GM10266 (cell line): Measurements from ENCODE around the gene CACNA2D3.

ENCODE experiments used
- DNase-seq: peaks from one replicate; pipeline ENCODE4 v3.0.0; 2012; ENCODE audit errors: extremely low spot score
- TF ChIP-seq, protein P1 (sequence below): IDR thresholded peaks from 2 replicates; pipeline ENCODE4 v1.5.1; 2012; ENCODE audit warnings: mild to moderate bottlenecking, low read depth; ENCODE audit not compliant: control insufficient read depth, insufficient read depth; ENCODE audit errors: missing control alignments

The CACNA2D3 gene

DNA sequence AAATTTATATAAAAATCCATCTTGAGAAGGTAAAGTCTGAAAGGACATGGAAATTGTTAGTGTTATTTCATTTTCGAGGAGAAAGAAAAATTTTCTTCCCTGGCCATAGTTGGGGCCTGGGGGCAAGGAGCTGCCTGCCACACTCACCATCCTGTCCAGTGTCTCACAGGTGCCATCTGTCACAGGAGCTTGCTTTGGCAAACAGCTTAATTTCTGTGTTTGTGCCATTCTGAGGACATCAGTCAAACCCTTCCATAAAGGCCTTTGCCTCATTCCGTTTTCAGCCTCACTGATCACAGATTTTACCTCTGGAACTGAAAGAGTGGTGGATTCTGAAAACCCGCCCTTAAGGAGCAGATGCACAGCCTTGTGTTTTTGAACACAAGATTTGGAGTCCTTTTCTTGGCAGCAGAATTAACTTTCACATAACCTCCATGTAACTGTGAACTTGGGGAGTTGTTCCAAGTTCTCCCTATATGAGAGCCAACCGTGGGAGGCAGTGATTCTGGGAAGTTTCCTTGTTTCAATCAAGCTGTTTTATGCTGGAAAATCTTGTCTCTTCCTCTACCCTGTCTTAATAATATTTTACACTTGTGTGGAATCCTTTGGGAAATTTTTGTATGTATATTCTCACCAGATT lies 254.7 kb downstream of the CACNA2D3 start:
- no peak for DNase-seq
- TF ChIP-seq, protein P1, sequence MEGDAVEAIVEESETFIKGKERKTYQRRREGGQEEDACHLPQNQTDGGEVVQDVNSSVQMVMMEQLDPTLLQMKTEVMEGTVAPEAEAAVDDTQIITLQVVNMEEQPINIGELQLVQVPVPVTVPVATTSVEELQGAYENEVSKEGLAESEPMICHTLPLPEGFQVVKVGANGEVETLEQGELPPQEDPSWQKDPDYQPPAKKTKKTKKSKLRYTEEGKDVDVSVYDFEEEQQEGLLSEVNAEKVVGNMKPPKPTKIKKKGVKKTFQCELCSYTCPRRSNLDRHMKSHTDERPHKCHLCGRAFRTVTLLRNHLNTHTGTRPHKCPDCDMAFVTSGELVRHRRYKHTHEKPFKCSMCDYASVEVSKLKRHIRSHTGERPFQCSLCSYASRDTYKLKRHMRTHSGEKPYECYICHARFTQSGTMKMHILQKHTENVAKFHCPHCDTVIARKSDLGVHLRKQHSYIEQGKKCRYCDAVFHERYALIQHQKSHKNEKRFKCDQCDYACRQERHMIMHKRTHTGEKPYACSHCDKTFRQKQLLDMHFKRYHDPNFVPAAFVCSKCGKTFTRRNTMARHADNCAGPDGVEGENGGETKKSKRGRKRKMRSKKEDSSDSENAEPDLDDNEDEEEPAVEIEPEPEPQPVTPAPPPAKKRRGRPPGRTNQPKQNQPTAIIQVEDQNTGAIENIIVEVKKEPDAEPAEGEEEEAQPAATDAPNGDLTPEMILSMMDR, result no peak

DNA sequence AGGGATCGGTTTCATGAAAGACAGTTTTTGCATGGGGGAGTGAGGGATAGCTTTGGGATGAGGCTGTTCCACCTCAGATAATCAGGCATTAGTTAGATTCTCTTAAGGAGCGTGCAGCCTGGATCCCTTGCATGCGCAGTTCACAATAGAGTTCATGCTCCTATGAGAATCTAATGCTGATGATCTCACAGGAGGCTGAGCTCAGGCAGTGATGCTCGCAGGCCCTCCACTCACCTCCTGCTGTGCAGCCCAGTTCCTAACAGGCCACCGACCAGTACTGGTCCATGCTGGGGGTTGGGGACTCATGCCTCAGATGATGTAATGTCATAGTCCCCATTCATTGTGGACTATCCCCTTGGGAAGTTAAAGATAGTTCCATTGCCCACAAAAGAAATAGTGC lies 255.8 kb downstream of the CACNA2D3 start:
- TF ChIP-seq, protein P1, result no peak

DNA sequence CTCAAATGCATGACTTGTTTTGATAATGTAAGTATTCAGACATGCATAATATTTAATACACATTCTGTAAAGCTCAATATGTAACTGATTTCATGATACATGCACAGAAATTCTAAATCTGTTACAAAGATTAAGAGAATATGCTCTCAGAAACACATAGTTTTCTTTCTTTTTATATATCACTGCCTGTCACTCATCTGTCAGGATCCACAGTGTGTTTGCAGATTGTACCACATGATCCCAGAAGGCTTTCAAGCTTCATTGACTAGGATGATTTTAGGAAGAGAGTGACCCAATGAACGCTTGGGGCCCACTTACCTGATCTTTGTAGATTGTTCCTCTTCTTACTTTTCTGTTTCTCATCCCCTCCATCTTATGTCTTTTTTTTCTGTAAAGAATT lies 261.9 kb downstream of the CACNA2D3 start:
- no peak for DNase-seq
- TF ChIP-seq, protein P1, result no peak

More for the DNA sequence above, 255.8 kb downstream of the CACNA2D3 start:
- no peak for DNase-seq

DNA sequence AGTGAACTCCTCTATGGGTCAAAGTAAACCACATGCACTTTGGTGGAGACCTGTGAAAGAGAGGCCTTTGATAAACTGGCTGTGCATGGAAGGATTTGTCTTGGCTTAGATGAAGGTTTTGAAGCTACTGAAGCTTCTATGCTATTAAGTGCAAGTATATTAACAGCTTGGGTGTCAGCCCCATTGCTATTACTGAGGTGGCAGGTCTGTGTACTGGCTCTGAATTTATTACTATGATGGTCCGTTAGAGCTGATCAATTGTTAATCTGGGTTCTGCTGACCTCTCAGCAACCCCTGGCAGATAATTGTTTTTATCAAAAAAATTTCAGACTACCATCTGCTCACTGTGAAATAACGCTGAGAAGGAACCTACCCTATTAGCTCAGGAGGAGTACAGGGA lies 268.2 kb downstream of the CACNA2D3 start:
- no peak for DNase-seq
- TF ChIP-seq, protein P1, result no peak

DNA sequence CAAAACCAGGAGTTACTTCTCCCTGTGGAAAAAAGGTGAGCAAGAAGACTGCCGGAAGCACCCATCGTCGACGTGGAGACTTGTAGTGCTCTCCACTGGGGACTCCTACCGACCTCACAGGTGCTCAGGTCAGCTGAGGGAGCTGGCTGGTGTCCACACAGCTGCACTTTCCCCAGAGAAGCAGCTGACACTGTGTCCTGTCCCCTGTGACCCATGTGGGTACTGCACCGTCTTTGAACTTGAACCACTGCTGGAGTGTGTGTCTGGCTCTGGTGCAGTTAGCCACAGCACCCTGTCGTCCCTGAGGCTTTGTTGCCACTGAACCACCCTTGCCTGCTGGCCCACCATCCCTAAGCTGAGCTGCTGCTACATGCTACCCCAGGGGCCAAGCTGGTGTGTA lies 270.8 kb downstream of the CACNA2D3 start:
- no peak for DNase-seq
- TF ChIP-seq, protein P1, result no peak

DNA sequence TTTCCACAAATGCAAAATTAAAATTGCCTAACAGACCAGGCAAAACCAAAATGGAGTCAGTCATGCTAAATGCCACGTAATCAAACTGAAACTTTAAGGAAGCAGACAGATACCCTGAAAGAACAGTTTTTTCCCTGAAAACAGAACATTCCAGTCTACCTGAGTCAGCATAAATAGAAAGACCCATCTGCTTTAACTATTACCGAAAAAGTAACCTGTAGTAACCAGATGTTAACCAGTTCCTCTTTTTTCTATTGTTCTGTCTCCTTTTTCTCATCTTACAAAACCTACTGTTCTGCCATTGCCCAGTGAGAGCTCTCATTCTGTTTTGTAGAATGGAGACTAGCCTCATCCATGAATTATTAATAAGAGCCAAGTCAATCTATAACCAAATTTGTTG lies 286.0 kb downstream of the CACNA2D3 start:
- TF ChIP-seq, protein P1, result no peak
- DNase-seq, result no peak

DNA sequence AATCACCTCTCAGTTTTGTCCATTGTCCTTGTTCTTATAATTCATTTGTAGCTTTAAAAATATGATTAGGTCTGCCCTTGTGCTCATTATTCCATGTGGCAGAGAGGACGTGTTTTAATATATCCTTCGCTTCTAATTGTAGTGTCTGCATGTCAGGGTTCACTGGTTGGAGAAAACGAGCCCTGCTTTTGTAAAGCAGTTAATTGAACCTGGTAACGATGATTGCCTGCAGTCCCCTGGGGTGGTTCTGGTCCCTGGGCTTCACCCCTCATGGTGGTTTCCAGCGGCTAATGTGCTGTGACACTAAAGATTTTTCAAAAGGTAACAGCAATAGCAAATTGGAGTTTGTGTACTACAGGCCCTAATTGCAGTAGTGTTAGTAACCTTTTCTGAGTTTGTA lies 299.6 kb downstream of the CACNA2D3 start:
- DNase-seq, result no peak
- TF ChIP-seq, protein P1, result no peak
